Measurements from ENCODE around the gene DISP2. TPM values are rescaled to one million over a fixed set of nuclear protein-coding genes. Genes with fewer than 3 reads are reported as not detected.

Gene DISP2
- total RNA-seq, 1 donor from 2014 or later, result 3.7 TPM

- no peaks in the 10 kb centered on the region for H3K9me3 Mint-ChIP-seq (ENCODE audit: unreplicated experiment)
- no peak overlapping the region for H3K4me2 ChIP-seq (ENCODE audit: low read length)
- H3K27ac Mint-ChIP-seq (ENCODE audit: unreplicated experiment), result no peak overlapping the region
- peaks cover 9% of the 10 kb centered on the region for H3K27me3 ChIP-seq (ENCODE audit: insufficient read depth, low read length)
- no peak overlapping the region for H3K4me3 ChIP-seq (ENCODE audit: insufficient read depth, low read depth, low read length)
- no peaks in the 10 kb centered on the region for H3K36me3 ChIP-seq (ENCODE audit: insufficient read depth, low read length)
- no peaks in the 10 kb centered on the region for H4K20me1 ChIP-seq (ENCODE audit: insufficient read depth, low read length)
- no peaks in the 10 kb centered on the region for H3K36me3 Mint-ChIP-seq (ENCODE audit: low read depth, unreplicated experiment)
- no peak overlapping the region for H2AFZ ChIP-seq (ENCODE audit: low read depth, low read length)
- H3K9ac ChIP-seq (ENCODE audit: low read length), result no peak overlapping the region
- FAIRE-seq (no peak), DNase-seq (ENCODE audit: low read depth) (no peak)
- H3K27ac ChIP-seq (ENCODE audit: low read depth, low read length), result no peak overlapping the region
- no peak overlapping the region for H3K4me3 Mint-ChIP-seq (ENCODE audit: unreplicated experiment)
- no peaks in the 10 kb centered on the region for H3K9me3 ChIP-seq (ENCODE audit: insufficient read depth, low read depth, low read length)
- H3K79me2 ChIP-seq (ENCODE audit: insufficient read depth, low read length), result no peaks in the 10 kb centered on the region
- H3K4me1 ChIP-seq (ENCODE audit: insufficient read depth, low read length), result no peaks in the 10 kb centered on the region
- H3K27me3 Mint-ChIP-seq (ENCODE audit: low read depth, unreplicated experiment), result peaks cover 58% of the 10 kb centered on the region
- H3K4me1 Mint-ChIP-seq (ENCODE audit: low read depth, unreplicated experiment), result peaks cover 10% of the 10 kb centered on the region
- TF ChIP-seq CTCF (IDR thresholded peaks at IDR 0.05; ENCODE audit: insufficient read depth, low read depth, low read length) (peak; percentile 59), EZH2 (IDR thresholded peaks at IDR 0.05; ENCODE audit: insufficient read depth, low read length) (no peak)
Measured at GRCh38 chr15:40310001-40310959, 47.7 kb upstream of the DISP2 start.

- no peaks in the 10 kb centered on the region for H3K36me3 ChIP-seq (ENCODE audit: insufficient read depth, low read length)
Measured at GRCh38 chr15:40310993-40311392, 47.0 kb upstream of the DISP2 start.

More at GRCh38 chr15:40310993-40311392, 47.0 kb upstream of the DISP2 start:
- H3K4me1 Mint-ChIP-seq (ENCODE audit: low read depth, unreplicated experiment), result peaks cover 12% of the 10 kb centered on the region
- H3K4me3 Mint-ChIP-seq (ENCODE audit: unreplicated experiment), result no peak overlapping the region
- H3K36me3 Mint-ChIP-seq (ENCODE audit: low read depth, unreplicated experiment), result no peaks in the 10 kb centered on the region
- H3K9me3 ChIP-seq (ENCODE audit: insufficient read depth, low read depth, low read length), result no peaks in the 10 kb centered on the region
- no peak overlapping the region for H3K4me3 ChIP-seq (ENCODE audit: insufficient read depth, low read depth, low read length)
- H2AFZ ChIP-seq (ENCODE audit: low read depth, low read length), result no peak overlapping the region
- H3K9me3 Mint-ChIP-seq (ENCODE audit: unreplicated experiment), result no peaks in the 10 kb centered on the region
- FAIRE-seq (no peak), DNase-seq (ENCODE audit: low read depth) (no peak)
- no peak overlapping the region for H3K9ac ChIP-seq (ENCODE audit: low read length)
- TF ChIP-seq EZH2 (IDR thresholded peaks at IDR 0.05; ENCODE audit: insufficient read depth, low read length) (no peak), CTCF (IDR thresholded peaks at IDR 0.05; ENCODE audit: insufficient read depth, low read depth, low read length) (no peak)
- no peaks in the 10 kb centered on the region for H3K79me2 ChIP-seq (ENCODE audit: insufficient read depth, low read length)
- no peak overlapping the region for H3K27ac Mint-ChIP-seq (ENCODE audit: unreplicated experiment)
- no peak overlapping the region for H3K27ac ChIP-seq (ENCODE audit: low read depth, low read length)
- no peaks in the 10 kb centered on the region for H3K4me1 ChIP-seq (ENCODE audit: insufficient read depth, low read length)
- peaks cover 9% of the 10 kb centered on the region for H3K27me3 ChIP-seq (ENCODE audit: insufficient read depth, low read length)
- H3K27me3 Mint-ChIP-seq (ENCODE audit: low read depth, unreplicated experiment), result peaks cover 53% of the 10 kb centered on the region
- H4K20me1 ChIP-seq (ENCODE audit: insufficient read depth, low read length), result no peaks in the 10 kb centered on the region
- H3K4me2 ChIP-seq (ENCODE audit: low read length), result no peak overlapping the region
